22Rv1 (cell line): Measurements from ENCODE around the gene OR8H3.

Experiments used
- CTCF ChIP-seq: fragments of 450-650 bp; IDR thresholded peaks from 2 replicates; pipeline ENCODE4 v1.5.1; 2017; ENCODE audit warnings: mild to moderate bottlenecking
- ZFX ChIP-seq: fragments of 450-650 bp; IDR thresholded peaks from 2 replicates; pipeline ENCODE4 v1.6.1; 2017; ENCODE audit warnings: antibody characterized with exemption, borderline replicate concordance

GRCh38 chr11:56103210-56103737, 18.9 kb upstream of the OR8H3 start, which contains the start of gene OR8H2:
- TF ChIP-seq CTCF = no peak
- no peak for TF ChIP-seq ZFX
